Measurements from ENCODE around the gene NFE2L1.

- TF ChIP-seq CTCF (IDR thresholded peaks at IDR 0.05) (peak in 1 of 6 experiments; percentile 25), POLR2A (IDR thresholded peaks at IDR 0.05) (no peak)
These were observed 3.7 kb downstream of the NFE2L1 start for GRCh38 chr17:48051706-48052486.

Measured in thyroid gland (tissue), 4 donors.